ENCODE results near the gene AGAP3.

DNA sequence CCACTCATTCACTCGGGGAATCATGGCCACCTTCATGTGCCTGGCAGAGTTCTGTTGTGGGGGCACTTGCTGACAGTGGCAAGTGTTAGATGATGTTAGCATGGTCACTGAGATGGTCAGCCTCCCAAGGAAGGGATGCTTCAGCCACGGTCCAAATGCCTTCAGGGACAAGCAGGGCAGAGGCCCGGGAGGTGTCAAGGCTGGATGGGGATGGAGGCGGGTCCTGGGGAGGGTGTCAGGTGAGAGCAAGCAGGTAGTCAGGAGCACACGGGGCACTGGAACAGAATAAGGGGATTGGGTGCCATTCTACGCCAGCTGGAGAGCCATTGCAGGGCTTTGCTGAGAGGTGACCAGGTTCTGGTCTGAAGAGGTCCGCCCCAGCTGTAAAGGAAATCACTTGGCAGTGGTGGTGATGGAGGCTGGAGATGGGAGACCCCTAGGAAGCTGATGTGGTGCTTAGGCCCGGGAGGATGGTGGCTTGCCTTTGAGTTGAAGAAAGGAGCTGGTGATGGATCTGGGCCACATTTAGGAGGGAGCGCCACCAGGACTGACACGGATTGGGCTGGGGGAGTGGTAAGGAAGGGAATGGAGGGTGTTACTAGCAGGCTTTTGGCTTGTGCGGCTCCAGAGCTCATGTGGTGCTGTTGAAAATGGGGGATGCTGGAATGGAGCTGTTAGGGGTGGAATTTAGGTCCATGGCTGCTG, 24.1 kb downstream of the AGAP3 start:
- TF ChIP-seq, protein P1, sequence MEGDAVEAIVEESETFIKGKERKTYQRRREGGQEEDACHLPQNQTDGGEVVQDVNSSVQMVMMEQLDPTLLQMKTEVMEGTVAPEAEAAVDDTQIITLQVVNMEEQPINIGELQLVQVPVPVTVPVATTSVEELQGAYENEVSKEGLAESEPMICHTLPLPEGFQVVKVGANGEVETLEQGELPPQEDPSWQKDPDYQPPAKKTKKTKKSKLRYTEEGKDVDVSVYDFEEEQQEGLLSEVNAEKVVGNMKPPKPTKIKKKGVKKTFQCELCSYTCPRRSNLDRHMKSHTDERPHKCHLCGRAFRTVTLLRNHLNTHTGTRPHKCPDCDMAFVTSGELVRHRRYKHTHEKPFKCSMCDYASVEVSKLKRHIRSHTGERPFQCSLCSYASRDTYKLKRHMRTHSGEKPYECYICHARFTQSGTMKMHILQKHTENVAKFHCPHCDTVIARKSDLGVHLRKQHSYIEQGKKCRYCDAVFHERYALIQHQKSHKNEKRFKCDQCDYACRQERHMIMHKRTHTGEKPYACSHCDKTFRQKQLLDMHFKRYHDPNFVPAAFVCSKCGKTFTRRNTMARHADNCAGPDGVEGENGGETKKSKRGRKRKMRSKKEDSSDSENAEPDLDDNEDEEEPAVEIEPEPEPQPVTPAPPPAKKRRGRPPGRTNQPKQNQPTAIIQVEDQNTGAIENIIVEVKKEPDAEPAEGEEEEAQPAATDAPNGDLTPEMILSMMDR (conservative IDR thresholded peaks at IDR 0.05 in 1 of 2, IDR thresholded peaks at IDR 0.05 in 1 of 2; ENCODE audit: extremely low read depth in 1 of 2, insufficient read depth in 1 of 2, low read depth in 1 of 2, low read length in 2 of 2), result no peak
- no peak for TF ChIP-seq EZH2 (IDR thresholded peaks at IDR 0.05; ENCODE audit: borderline replicate concordance, low read length)
